ENCODE results near the gene CCDC117. TPM values are rescaled to one million over a fixed set of nuclear protein-coding genes. Genes with fewer than 3 reads are reported as not detected.

The CCDC117 gene
- polyA plus RNA-seq, 3 donors from 2014 or later: 13.7 to 21.4 (median 14.7) TPM

- peaks cover 4 to 20% (median 4%) of the 10 kb centered on the region in 3 donors for H3K36me3 Mint-ChIP-seq
- peaks cover 2 to 16% (median 5%) of the 10 kb centered on the region in 3 donors for H3K27me3 Mint-ChIP-seq (ENCODE audit: low read depth in 3 of 3)
- H3K4me3 Mint-ChIP-seq: peak overlapping the region in 1 of 5 donors; percentile 6
- H3K9me3 Mint-ChIP-seq: no peaks in the 10 kb centered on the region
- peaks cover 30 to 39% of the 10 kb centered on the region in 2 donors for H3K4me1 Mint-ChIP-seq
- H3K27ac Mint-ChIP-seq: peak overlapping the region in 1 of 6 donors; percentile 9
- DNase-seq: no peak
Measured at GRCh38 chr22:28832731-28833130, 60.2 kb downstream of the CCDC117 start.

GRCh38 chr22:28833276-28833923 is 60.9 kb downstream of the CCDC117 start:
- DNase-seq: peak in 1 of 3 donors; percentile 28
- Mint-ChIP-seq H3K27me3 (ENCODE audit: low read depth in 3 of 3) (peaks cover 2 to 14% (median 5%) of the 10 kb centered on the region in 3 donors), H3K27ac (peak overlapping the region in 2 of 6 donors; percentile 58 to 70), H3K4me3 (peak overlapping the region in 4 of 5 donors; percentile 4 to 67 (median 44)), H3K9me3 (no peaks in the 10 kb centered on the region), H3K4me1 (peaks cover 26 to 34% of the 10 kb centered on the region in 2 donors), H3K36me3 (peaks cover 0 to 17% (median 0%) of the 10 kb centered on the region in 3 donors)

DNA sequence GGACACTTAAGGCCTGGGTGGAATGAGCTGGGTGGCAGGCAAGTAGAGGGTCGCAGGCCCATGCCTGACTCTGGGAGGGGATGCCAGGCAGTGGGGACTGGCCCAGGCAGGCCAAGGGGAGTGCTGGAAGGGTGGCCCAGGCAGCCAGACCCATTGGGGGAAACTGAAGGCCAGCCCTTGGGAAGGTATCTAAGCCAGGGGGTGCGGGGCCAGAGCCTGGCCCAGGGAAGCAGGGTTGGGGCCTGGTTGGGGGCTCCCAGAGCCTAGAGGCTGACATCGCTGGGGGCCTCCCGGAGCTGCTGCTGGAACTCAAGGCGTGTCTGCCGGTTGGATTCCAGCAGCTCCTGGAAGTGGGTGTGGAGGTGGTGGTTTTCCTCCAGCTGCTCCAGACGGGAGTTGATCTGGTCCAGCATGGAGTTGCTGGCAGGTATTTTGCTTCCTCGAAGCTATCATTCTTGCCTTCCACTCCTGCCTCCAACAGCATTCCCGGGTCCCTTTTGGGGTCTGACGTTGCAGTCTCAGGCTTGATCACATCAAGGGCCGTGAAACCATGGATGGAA is 63.2 kb downstream of the CCDC117 start:
- H3K4me3 Mint-ChIP-seq: no peak overlapping the region
- H3K27ac Mint-ChIP-seq: no peak overlapping the region
- H3K9me3 Mint-ChIP-seq: no peaks in the 10 kb centered on the region
- peaks cover 14 to 24% of the 10 kb centered on the region in 2 donors for H3K4me1 Mint-ChIP-seq
- H3K36me3 Mint-ChIP-seq: peaks cover 0 to 19% (median 0%) of the 10 kb centered on the region in 3 donors
- peaks cover 3 to 8% (median 4%) of the 10 kb centered on the region in 3 donors for H3K27me3 Mint-ChIP-seq (ENCODE audit: low read depth in 3 of 3)
- no peak for DNase-seq

DNA sequence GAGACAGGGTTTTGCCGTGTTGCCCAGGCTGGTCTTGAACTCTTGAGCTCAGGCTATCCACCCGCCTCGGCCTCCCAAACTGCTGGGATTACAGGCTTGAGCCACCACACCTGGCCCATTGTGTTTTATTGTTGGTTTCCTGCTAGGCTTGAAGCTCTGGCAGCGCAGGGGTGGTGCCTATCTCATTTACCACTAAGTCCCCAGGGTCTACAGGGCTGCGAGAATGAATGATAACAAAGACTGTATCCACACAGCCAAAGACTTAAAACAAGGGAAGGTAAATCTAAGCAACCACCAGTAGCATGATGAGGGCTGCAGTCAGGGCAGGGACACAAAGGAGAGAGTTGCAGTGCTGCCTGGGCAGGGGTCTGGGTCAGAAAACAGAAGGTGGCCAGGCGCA is 65.1 kb downstream of the CCDC117 start:
- Mint-ChIP-seq H3K4me1 (peaks cover 12 to 14% of the 10 kb centered on the region in 2 donors), H3K27me3 (ENCODE audit: low read depth in 3 of 3) (peaks cover 0 to 2% (median 1%) of the 10 kb centered on the region in 3 donors), H3K27ac (peak overlapping the region in 1 of 6 donors; percentile 50)

More for the DNA sequence above, 65.1 kb downstream of the CCDC117 start:
- Mint-ChIP-seq H3K9me3 (no peaks in the 10 kb centered on the region), H3K4me3 (no peak overlapping the region), H3K36me3 (peaks cover 0 to 24% (median 0%) of the 10 kb centered on the region in 3 donors)
- no peak for DNase-seq

Other genes starting within 250 kb of the CCDC117 start
- under 1 TPM in 2 of 3 donors, not detected in 1; 0.03 to 0.65 TPM for gene TTC28, start 92.9 kb upstream of the CCDC117 start, polyA plus RNA-seq
- 10 to 100 TPM in 1 of 3 donors, 1 to 10 TPM in 2; 6.2 to 10.6 (median 9.6) TPM for gene CHEK2, start 30.9 kb upstream of the CCDC117 start, polyA plus RNA-seq
- 10 to 100 TPM; 32.5 to 36.3 (median 35.8) TPM for gene HSCB, start 30.7 kb upstream of the CCDC117 start, polyA plus RNA-seq
- 1,000 to 10,000 TPM in 1 of 3 donors, 100 to 1,000 TPM in 2; 600 to 1,153 (median 962) TPM for gene XBP1, start 27.9 kb downstream of the CCDC117 start, polyA plus RNA-seq
- gene ZNRF3, start 110.9 kb downstream of the CCDC117 start, polyA plus RNA-seq: under 1 TPM; 0.06 to 0.28 (median 0.18) TPM

Data from immature natural killer cell (primary cell).